HepG2 (cell line): ENCODE data around the gene MNDA. TPM values are rescaled to one million over a fixed set of nuclear protein-coding genes. Genes with fewer than 3 reads are reported as not detected.

Experiments
- ATAC-seq: fragments of 200-7000 bp; cut with Tn5 transposase; 3 replicates; pipeline ENCODE4 v1.9.1; 2020; ENCODE audit warnings: mild to moderate bottlenecking, moderate library complexity
- BruUV-seq: library from RNA; stranded (reverse); fragments of 400-500 nt; replicated peaks from 2 replicates; lab custom pipeline; 2021; lab: Mats Ljungman, UMichigan
- CTCF ChIA-PET: fragments of 300-600 bp; formaldehyde crosslinking; extraction: SDS; loops from one replicate; lab custom pipeline; 2021; ENCODE audit warnings: low total read pairs, inconsistent platforms, low intra/inter-chr PET ratio; lab: Yijun Ruan, JAX
- POLR2A ChIA-PET: fragments of 350-600 bp; sonication (Branson Sonifier 250); formaldehyde crosslinking; loops from one replicate; lab custom pipeline; 2020; ENCODE audit warnings: antibody characterized with exemption, inconsistent platforms; lab: Yijun Ruan, JAX
- DNase-seq: peaks from one replicate; pipeline ENCODE4 v3.0.0-alpha.2; 2015; ENCODE audit warnings: low spot score
- FAIRE-seq: peaks from 3 replicates; lab custom pipeline; 2011; peaks lifted over from hg19 to GRCh38; lab: Jason Lieb, UNC
- H2AFZ ChIP-seq: one replicate; pipeline ENCODE4 v1.6.1; 2011; ENCODE audit warnings: low read length, inconsistent platforms
- H3K27ac ChIP-seq: fragments of 300-600 bp; 3 replicates; pipeline ENCODE4 v1.8.0; 2011; ENCODE audit warnings: mixed run types, mild to moderate bottlenecking, mixed read lengths, low read length, inconsistent platforms; ENCODE audit not compliant: insufficient read depth; ENCODE audit errors: extremely low read length
- H3K27me3 ChIP-seq, 2 experiments: fragments of 200-600 bp in 1 of 2; 2 replicates in 1 of 2; 3 replicates in 1 of 2; pipeline versions ENCODE4 v1.6.0 to v1.8.0; 2011; ENCODE audit warnings: low read length in 2 of 2, mild to moderate bottlenecking in 2 of 2, moderate library complexity in 2 of 2, inconsistent platforms in 1 of 2; ENCODE audit not compliant: insufficient read depth in 2 of 2, control insufficient read depth in 1 of 2
- H3K36me3 ChIP-seq, 2 experiments: fragments of 200-600 bp in 1 of 2; replicated peaks in 1 of 2; 2 replicates in 1 of 2; 3 replicates in 1 of 2; pipeline versions ENCODE4 v1.5.1 to v1.8.0; 2011; ENCODE audit warnings: low read length in 2 of 2, inconsistent platforms in 1 of 2; ENCODE audit not compliant: insufficient read depth in 2 of 2, control insufficient read depth in 1 of 2
- H3K4me1 ChIP-seq: 2 replicates; pipeline ENCODE4 v1.5.1; 2012; ENCODE audit warnings: low read length, inconsistent platforms; ENCODE audit not compliant: insufficient read depth
- H3K4me2 ChIP-seq: 2 replicates; pipeline ENCODE4 v1.6.0; 2011; ENCODE audit warnings: low read depth, low read length, inconsistent platforms
- H3K4me3 ChIP-seq, 3 experiments: fragments of 200-600 bp in 1 of 3; sonication (generic), shearing (Covaris generic) in 1 of 3; replicated peaks in 1 of 3; 2 replicates each; pipeline ENCODE4 v1.5.1; 2011 to 2016; ENCODE audit warnings: low read length in 3 of 3, inconsistent platforms in 2 of 3, low read depth in 2 of 3, mild to moderate bottlenecking in 2 of 3, control low read depth in 1 of 3, mixed read lengths in 1 of 3; ENCODE audit not compliant: insufficient read depth in 1 of 3
- H3K79me2 ChIP-seq: one replicate; pipeline ENCODE4 v1.6.1; 2011; ENCODE audit warnings: low read length, inconsistent platforms; ENCODE audit not compliant: insufficient read depth
- H3K9ac ChIP-seq: 2 replicates; pipeline ENCODE4 v1.6.0; 2011; ENCODE audit warnings: mild to moderate bottlenecking, low read depth, low read length, inconsistent platforms; ENCODE audit not compliant: insufficient read depth
- H3K9me3 ChIP-seq: 2 replicates; pipeline ENCODE4 v1.5.1; 2012; ENCODE audit warnings: mild to moderate bottlenecking, low read length
- H4K20me1 ChIP-seq: 2 replicates; pipeline ENCODE4 v1.6.0; 2011; ENCODE audit warnings: inconsistent platforms, mild to moderate bottlenecking, low read length, moderate library complexity; ENCODE audit not compliant: insufficient read depth
- CSRNP1 ChIP-seq: sonication (generic); formaldehyde crosslinking; IDR thresholded peaks from 2 replicates; pipeline ENCODE4 v1.8.1; 2023; ENCODE audit warnings: mild to moderate bottlenecking, missing genetic modification reagents
- JUN ChIP-seq: sonication (generic); formaldehyde crosslinking; IDR thresholded peaks from 2 replicates; pipeline ENCODE4 v1.4.0; 2020; ENCODE audit warnings: mild to moderate bottlenecking, missing genetic modification reagents
- MAFF ChIP-seq: IDR thresholded peaks from 2 replicates; pipeline ENCODE4 v1.6.1; 2011; ENCODE audit warnings: low read depth, low read length, improper control_type of control experiment
- MAFK ChIP-seq, 2 experiments: IDR thresholded peaks in 1 of 2; conservative IDR thresholded peaks in 1 of 2; 2 replicates each; pipeline ENCODE4 v1.6.1; 2011; ENCODE audit warnings: improper control_type of control experiment in 2 of 2, low read length in 2 of 2
- NFKBIZ ChIP-seq: IDR thresholded peaks from 2 replicates; pipeline ENCODE4 v1.6.1; 2018; ENCODE audit warnings: missing genetic modification reagents, missing compliant biosample characterization
- ZFP36L1 ChIP-seq: sonication (generic); formaldehyde crosslinking; IDR thresholded peaks from 2 replicates; pipeline ENCODE4 v1.8.0; 2022; ENCODE audit warnings: mild to moderate bottlenecking, missing genetic modification reagents, moderate library complexity
- ZNF18 ChIP-seq: sonication (generic); formaldehyde crosslinking; IDR thresholded peaks from 2 replicates; pipeline ENCODE4 v1.8.0; 2022; ENCODE audit warnings: mild to moderate bottlenecking, missing genetic modification reagents; ENCODE audit not compliant: insufficient replicate concordance
- WGBS: methylation state at CpG from one replicate; pipeline ENCODE4 v1.1.6; 2017; ENCODE audit warnings: low lambda C conversion rate; 5-methylcytosine and 5-hydroxymethylcytosine counted together
- in situ Hi-C: cut with HindIII; loops from 2 replicates; pipeline ENCODE4 v1.10.0; 2017; ENCODE audit warnings: low pct_unique_long_range_greater_than_20kb; ENCODE audit not compliant: extremely low pct_ligation_motif_present
- intact Hi-C: fragments of 100-400 bp; cut with micrococcal nuclease; formaldehyde crosslinking; loops from one replicate; pipeline ENCODE4 v1.10.0; 2022; ENCODE audit not compliant: unreplicated experiment
- polyA plus RNA-seq, 8 experiments: library from polyadenylated mRNA; depleted of rRNA in 3 of 8; stranded (reverse) in 7 of 8; unstranded in 1 of 8; fragments of >200 nt; fragmentation: Illumina TruSeq in 4 of 8; extraction: Trizol in 4 of 8; gene quantifications; 2 replicates each; pipeline versions ENCODE4 v1.2.1 to v1.2.3, GENCODE V29; 2011 to 2016; ENCODE audit warnings: low read depth in 4 of 8, missing spikeins in 1 of 8, mixed read lengths in 1 of 8; ENCODE audit not compliant: insufficient read depth in 1 of 8
- total RNA-seq, 5 experiments: library from RNA; depleted of rRNA; stranded (reverse); fragments of >200 nt; fragmentation: Illumina TruSeq; extraction: Trizol; gene quantifications; 2 replicates each; pipeline ENCODE4 v1.2.3, GENCODE V29; 2016; ENCODE audit warnings: low read depth in 1 of 5
- TF ChIP-seq, protein P1 (sequence below): sonication (generic); formaldehyde crosslinking; IDR thresholded peaks from 2 replicates; pipeline ENCODE4 v1.5.1; 2020; ENCODE audit warnings: missing genetic modification reagents, mild to moderate bottlenecking, borderline replicate concordance

MNDA gene
- total and polyA plus RNA-seq, 2 of the 13 experiments (the other 11 are each of a cell fraction or from before 2014, with no cell fraction given) = not detected

- BruUV-seq = no TSS peak
- FAIRE-seq = no peak
- CTCF ChIA-PET = no interaction called here
Measured at GRCh38 chr1:158821723-158822122, 9.4 kb upstream of the MNDA start.

DNA sequence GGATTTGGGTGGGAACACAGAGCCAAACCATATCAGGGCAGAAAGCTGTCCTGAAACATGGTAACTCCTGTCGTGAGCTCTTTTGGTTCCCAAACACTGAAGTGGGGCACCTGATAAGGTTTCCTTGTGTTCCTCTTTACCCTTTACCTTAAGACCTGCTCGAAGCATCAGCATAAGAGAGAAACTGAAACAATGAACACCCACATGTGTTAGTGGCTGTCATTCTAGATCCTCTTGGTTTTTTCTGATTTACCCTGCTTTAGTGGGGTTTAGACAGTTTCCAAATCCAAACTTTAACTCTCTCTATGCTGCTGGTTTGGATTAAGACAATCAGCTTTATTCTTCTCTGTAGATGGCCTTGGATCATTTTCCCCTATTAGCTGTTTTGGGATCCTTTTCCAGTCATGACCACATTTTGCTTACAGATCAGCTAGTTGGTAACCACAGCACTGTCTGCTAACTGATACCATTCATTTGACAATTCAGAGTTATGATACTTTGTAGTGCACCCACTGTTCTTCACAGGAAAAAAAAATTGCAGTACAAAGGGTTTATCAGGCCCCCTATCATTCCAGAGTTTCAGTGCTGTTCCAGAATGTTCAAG, 975 bp upstream of the MNDA start:
- no TSS peak for BruUV-seq
- ChIA-PET CTCF (no interaction called here), POLR2A (no interaction called here)
- Histone ChIP-seq H3K4me1 (no peaks in the 10 kb centered on the region), H3K27me3 (no peaks in the 10 kb centered on the region), H3K9ac (no peak overlapping the region), H3K36me3 (no peaks in the 10 kb centered on the region), H4K20me1 (no peaks in the 10 kb centered on the region), H3K4me2 (no peak overlapping the region), H3K27ac (no peak overlapping the region), H2AFZ (no peak overlapping the region), H3K79me2 (no peaks in the 10 kb centered on the region), H3K9me3 (peaks cover 80% of the 10 kb centered on the region), H3K4me3 (no peak overlapping the region)
- ATAC-seq (no peak), DNase-seq (no peak), FAIRE-seq (no peak)
- TF ChIP-seq, protein P1, sequence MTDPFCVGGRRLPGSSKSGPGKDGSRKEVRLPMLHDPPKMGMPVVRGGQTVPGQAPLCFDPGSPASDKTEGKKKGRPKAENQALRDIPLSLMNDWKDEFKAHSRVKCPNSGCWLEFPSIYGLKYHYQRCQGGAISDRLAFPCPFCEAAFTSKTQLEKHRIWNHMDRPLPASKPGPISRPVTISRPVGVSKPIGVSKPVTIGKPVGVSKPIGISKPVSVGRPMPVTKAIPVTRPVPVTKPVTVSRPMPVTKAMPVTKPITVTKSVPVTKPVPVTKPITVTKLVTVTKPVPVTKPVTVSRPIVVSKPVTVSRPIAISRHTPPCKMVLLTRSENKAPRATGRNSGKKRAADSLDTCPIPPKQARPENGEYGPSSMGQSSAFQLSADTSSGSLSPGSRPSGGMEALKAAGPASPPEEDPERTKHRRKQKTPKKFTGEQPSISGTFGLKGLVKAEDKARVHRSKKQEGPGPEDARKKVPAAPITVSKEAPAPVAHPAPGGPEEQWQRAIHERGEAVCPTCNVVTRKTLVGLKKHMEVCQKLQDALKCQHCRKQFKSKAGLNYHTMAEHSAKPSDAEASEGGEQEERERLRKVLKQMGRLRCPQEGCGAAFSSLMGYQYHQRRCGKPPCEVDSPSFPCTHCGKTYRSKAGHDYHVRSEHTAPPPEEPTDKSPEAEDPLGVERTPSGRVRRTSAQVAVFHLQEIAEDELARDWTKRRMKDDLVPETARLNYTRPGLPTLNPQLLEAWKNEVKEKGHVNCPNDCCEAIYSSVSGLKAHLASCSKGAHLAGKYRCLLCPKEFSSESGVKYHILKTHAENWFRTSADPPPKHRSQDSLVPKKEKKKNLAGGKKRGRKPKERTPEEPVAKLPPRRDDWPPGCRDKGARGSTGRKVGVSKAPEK (CRISPR knock-in tag) = no peak
- TF ChIP-seq CSRNP1 (CRISPR knock-in tag) = no peak
- TF ChIP-seq JUN (CRISPR knock-in tag) = no peak
- TF ChIP-seq NFKBIZ (CRISPR knock-in tag) = no peak
- in situ Hi-C loops = no loop called here
- WGBS = 3% methylated on average over 2 of the region's 2 CpGs
- intact Hi-C loops = no loop called here

More at GRCh38 chr1:158821723-158822122, 9.4 kb upstream of the MNDA start:
- H4K20me1 ChIP-seq = no peaks in the 10 kb centered on the region
- no peak overlapping the region for H3K9ac ChIP-seq
- POLR2A ChIA-PET = no interaction called here
- 5% methylated on average over 1 of the region's 1 CpG for WGBS
- no peaks in the 10 kb centered on the region for H3K27me3 ChIP-seq
- no peaks in the 10 kb centered on the region for H3K4me1 ChIP-seq
- no peak overlapping the region for H3K4me3 ChIP-seq
- no peak overlapping the region for H3K4me2 ChIP-seq
- DNase-seq = no peak
- H3K36me3 ChIP-seq = no peaks in the 10 kb centered on the region
- no peak for ATAC-seq
- intact Hi-C loops (no loop called here), in situ Hi-C loops (no loop called here)
- TF ChIP-seq ZNF18 (CRISPR knock-in tag) = no peak
- 0 out of 2 replicates have a peak, but pooled peaks have one; percentile 2 for TF ChIP-seq MAFF
- TF ChIP-seq MAFK (conservative IDR thresholded peaks at IDR 0.05 in 1 of 2, IDR thresholded peaks at IDR 0.05 in 1 of 2; ENCODE audit: low read length in 2 of 2) = peak in 1 of 2 experiments; percentile 25; a peak in 1 of 4 replicates
- no peak for TF ChIP-seq ZFP36L1 (CRISPR knock-in tag)
- no peak overlapping the region for H2AFZ ChIP-seq
- no peak overlapping the region for H3K27ac ChIP-seq
- no peaks in the 10 kb centered on the region for H3K79me2 ChIP-seq
- H3K9me3 ChIP-seq = peaks cover 90% of the 10 kb centered on the region
